Measurements from ENCODE around the gene ROCK2.
"Not testable (repeated sequence)": the region's sequence is repeated elsewhere in the genome, so short reads cannot be mapped to it uniquely, and the experiment has no call there.

The ROCK2 gene

GRCh38 chr2:11339508-11340083 is 4.8 kb downstream of the ROCK2 start:
- peaks cover 22% of the 10 kb centered on the region for H3K4me1 Mint-ChIP-seq
- H3K36me3 Mint-ChIP-seq: peaks cover 8% of the 10 kb centered on the region
- peaks cover 4% of the 10 kb centered on the region for H3K27me3 Mint-ChIP-seq
- H3K4me3 Mint-ChIP-seq: no peak overlapping the region
- no peaks in the 10 kb centered on the region for H3K9me3 Mint-ChIP-seq
- no peak overlapping the region for H3K27ac Mint-ChIP-seq
- DNase-seq: no peak
- CTCF ChIA-PET: no interaction called here

GRCh38 chr2:11338580-11338979 is 5.9 kb downstream of the ROCK2 start:
- H3K4me1 Mint-ChIP-seq: peaks cover 22% of the 10 kb centered on the region
- no peak overlapping the region for H3K27ac Mint-ChIP-seq
- CTCF ChIA-PET: no interaction called here
- no peaks in the 10 kb centered on the region for H3K9me3 Mint-ChIP-seq
- H3K4me3 Mint-ChIP-seq: no peak overlapping the region
- H3K27me3 Mint-ChIP-seq: peaks cover 3% of the 10 kb centered on the region
- H3K36me3 Mint-ChIP-seq: peaks cover 8% of the 10 kb centered on the region
- no peak for DNase-seq

- Mint-ChIP-seq H3K4me3 (no peak overlapping the region), H3K9me3 (no peaks in the 10 kb centered on the region), H3K27me3 (no peaks in the 10 kb centered on the region), H3K36me3 (peaks cover 2% of the 10 kb centered on the region), H3K27ac (no peak overlapping the region), H3K4me1 (peaks cover 18% of the 10 kb centered on the region)
- CTCF ChIA-PET: no interaction called here
- no peak for DNase-seq
Observed at GRCh38 chr2:11337909-11338308, 6.5 kb downstream of the ROCK2 start.

- CTCF ChIA-PET: no interaction called here
- H3K9me3 Mint-ChIP-seq: no peaks in the 10 kb centered on the region
- no peak overlapping the region for H3K4me3 Mint-ChIP-seq
- H3K27me3 Mint-ChIP-seq: no peaks in the 10 kb centered on the region
- H3K36me3 Mint-ChIP-seq: no peaks in the 10 kb centered on the region
- no peak overlapping the region for H3K27ac Mint-ChIP-seq
- DNase-seq: no peak
- H3K4me1 Mint-ChIP-seq: peaks cover 6% of the 10 kb centered on the region
Observed at GRCh38 chr2:11336189-11336588, 8.2 kb downstream of the ROCK2 start.

- CTCF ChIA-PET: no interaction called here
- H3K4me1 Mint-ChIP-seq: peaks cover 2% of the 10 kb centered on the region
- H3K36me3 Mint-ChIP-seq: no peaks in the 10 kb centered on the region
- no peaks in the 10 kb centered on the region for H3K27me3 Mint-ChIP-seq
- no peak overlapping the region for H3K27ac Mint-ChIP-seq
- H3K9me3 Mint-ChIP-seq: no peaks in the 10 kb centered on the region
- no peak for DNase-seq
- no peak overlapping the region for H3K4me3 Mint-ChIP-seq
Observed at GRCh38 chr2:11333427-11334183, 10.8 kb downstream of the ROCK2 start.

- no peaks in the 10 kb centered on the region for H3K27me3 Mint-ChIP-seq
- no peaks in the 10 kb centered on the region for H3K36me3 Mint-ChIP-seq
- CTCF ChIA-PET: no interaction called here
- H3K9me3 Mint-ChIP-seq: no peaks in the 10 kb centered on the region
- no peak overlapping the region for H3K4me3 Mint-ChIP-seq
- H3K27ac Mint-ChIP-seq: no peak overlapping the region
- no peak for DNase-seq
- peaks cover 2% of the 10 kb centered on the region for H3K4me1 Mint-ChIP-seq
Observed at GRCh38 chr2:11332596-11332995, 11.8 kb downstream of the ROCK2 start.

- Mint-ChIP-seq H3K4me1 (peaks cover 2% of the 10 kb centered on the region), H3K4me3 (no peak overlapping the region), H3K36me3 (no peaks in the 10 kb centered on the region), H3K9me3 (no peaks in the 10 kb centered on the region), H3K27me3 (no peaks in the 10 kb centered on the region), H3K27ac (no peak overlapping the region)
- CTCF ChIA-PET: no interaction called here
- DNase-seq: no peak
Observed at GRCh38 chr2:11330457-11331142, 13.8 kb downstream of the ROCK2 start.

GRCh38 chr2:11329776-11330175 is 14.7 kb downstream of the ROCK2 start:
- no peak for DNase-seq
- Mint-ChIP-seq H3K27ac (no peak overlapping the region), H3K27me3 (no peaks in the 10 kb centered on the region), H3K36me3 (no peaks in the 10 kb centered on the region), H3K9me3 (no peaks in the 10 kb centered on the region), H3K4me3 (no peak overlapping the region), H3K4me1 (peaks cover 2% of the 10 kb centered on the region)
- CTCF ChIA-PET: no interaction called here

GRCh38 chr2:11328522-11328921 is 15.9 kb downstream of the ROCK2 start:
- not testable (repeated sequence) for H3K4me3 Mint-ChIP-seq, H3K4me1 Mint-ChIP-seq, DNase-seq, H3K9me3 Mint-ChIP-seq, H3K36me3 Mint-ChIP-seq, H3K27ac Mint-ChIP-seq, H3K27me3 Mint-ChIP-seq
- CTCF ChIA-PET: interaction anchor here (1.0 kb wide), 1 partner anchor 9 kb away, joined by 3 read pairs; no protein-coding TSS in a partner anchor

- H3K27ac Mint-ChIP-seq: no peak overlapping the region
- no peaks in the 10 kb centered on the region for H3K27me3 Mint-ChIP-seq
- H3K4me3 Mint-ChIP-seq: no peak overlapping the region
- no peaks in the 10 kb centered on the region for H3K36me3 Mint-ChIP-seq
- H3K9me3 Mint-ChIP-seq: no peaks in the 10 kb centered on the region
- CTCF ChIA-PET: interaction anchor here (1.0 kb wide), 1 partner anchor 8 kb away, joined by 3 read pairs; no protein-coding TSS in a partner anchor
- peaks cover 2% of the 10 kb centered on the region for H3K4me1 Mint-ChIP-seq
- DNase-seq: no peak
Observed at GRCh38 chr2:11327871-11328270, 16.6 kb downstream of the ROCK2 start.

GRCh38 chr2:11326677-11327211 is 17.7 kb downstream of the ROCK2 start:
- Mint-ChIP-seq H3K9me3 (no peaks in the 10 kb centered on the region), H3K27ac (no peak overlapping the region), H3K4me3 (no peak overlapping the region), H3K4me1 (peaks cover 2% of the 10 kb centered on the region), H3K36me3 (no peaks in the 10 kb centered on the region), H3K27me3 (no peaks in the 10 kb centered on the region)
- no peak for DNase-seq
- CTCF ChIA-PET: no interaction called here

GRCh38 chr2:11325961-11326676 is 18.3 kb downstream of the ROCK2 start:
- no peak for DNase-seq
- peaks cover 2% of the 10 kb centered on the region for H3K4me1 Mint-ChIP-seq
- H3K9me3 Mint-ChIP-seq: no peaks in the 10 kb centered on the region
- no peaks in the 10 kb centered on the region for H3K27me3 Mint-ChIP-seq
- no peak overlapping the region for H3K27ac Mint-ChIP-seq
- CTCF ChIA-PET: no interaction called here
- no peaks in the 10 kb centered on the region for H3K36me3 Mint-ChIP-seq
- H3K4me3 Mint-ChIP-seq: no peak overlapping the region

- Mint-ChIP-seq H3K4me1 (no peaks in the 10 kb centered on the region), H3K27me3 (no peaks in the 10 kb centered on the region), H3K4me3 (no peak overlapping the region), H3K9me3 (no peaks in the 10 kb centered on the region), H3K36me3 (peaks cover 3% of the 10 kb centered on the region), H3K27ac (no peak overlapping the region)
- DNase-seq: no peak
- CTCF ChIA-PET: no interaction called here
Observed at GRCh38 chr2:11321847-11322246, 22.6 kb downstream of the ROCK2 start.

- Mint-ChIP-seq H3K4me3 (no peak overlapping the region), H3K36me3 (peaks cover 3% of the 10 kb centered on the region), H3K4me1 (no peaks in the 10 kb centered on the region), H3K27me3 (no peaks in the 10 kb centered on the region), H3K27ac (no peak overlapping the region), H3K9me3 (no peaks in the 10 kb centered on the region)
- DNase-seq: no peak
- CTCF ChIA-PET: no interaction called here
Observed at GRCh38 chr2:11320698-11321492, 23.5 kb downstream of the ROCK2 start.
